LNCAP (cell line): ENCODE measurements around the gene ZCCHC12.
A peak's percentile ranks its signal among the peaks of the same experiment; 100 is the strongest.

Experiments
- TF ChIP-seq, protein P1 (sequence below): fragments of 450-650 bp; IDR thresholded peaks from 2 replicates; pipeline ENCODE4 v1.5.1; 2017; ENCODE audit warnings: mild to moderate bottlenecking

ZCCHC12 gene

GRCh38 chrX:118823263-118824172 is at the start of gene ZCCHC12:
TSS of gene ZCCHC12 (plus strand) at chrX:118823824. CDS start at chrX:118825245, 1,421 bp downstream.
- TF ChIP-seq, protein P1, sequence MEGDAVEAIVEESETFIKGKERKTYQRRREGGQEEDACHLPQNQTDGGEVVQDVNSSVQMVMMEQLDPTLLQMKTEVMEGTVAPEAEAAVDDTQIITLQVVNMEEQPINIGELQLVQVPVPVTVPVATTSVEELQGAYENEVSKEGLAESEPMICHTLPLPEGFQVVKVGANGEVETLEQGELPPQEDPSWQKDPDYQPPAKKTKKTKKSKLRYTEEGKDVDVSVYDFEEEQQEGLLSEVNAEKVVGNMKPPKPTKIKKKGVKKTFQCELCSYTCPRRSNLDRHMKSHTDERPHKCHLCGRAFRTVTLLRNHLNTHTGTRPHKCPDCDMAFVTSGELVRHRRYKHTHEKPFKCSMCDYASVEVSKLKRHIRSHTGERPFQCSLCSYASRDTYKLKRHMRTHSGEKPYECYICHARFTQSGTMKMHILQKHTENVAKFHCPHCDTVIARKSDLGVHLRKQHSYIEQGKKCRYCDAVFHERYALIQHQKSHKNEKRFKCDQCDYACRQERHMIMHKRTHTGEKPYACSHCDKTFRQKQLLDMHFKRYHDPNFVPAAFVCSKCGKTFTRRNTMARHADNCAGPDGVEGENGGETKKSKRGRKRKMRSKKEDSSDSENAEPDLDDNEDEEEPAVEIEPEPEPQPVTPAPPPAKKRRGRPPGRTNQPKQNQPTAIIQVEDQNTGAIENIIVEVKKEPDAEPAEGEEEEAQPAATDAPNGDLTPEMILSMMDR: no peak

DNA sequence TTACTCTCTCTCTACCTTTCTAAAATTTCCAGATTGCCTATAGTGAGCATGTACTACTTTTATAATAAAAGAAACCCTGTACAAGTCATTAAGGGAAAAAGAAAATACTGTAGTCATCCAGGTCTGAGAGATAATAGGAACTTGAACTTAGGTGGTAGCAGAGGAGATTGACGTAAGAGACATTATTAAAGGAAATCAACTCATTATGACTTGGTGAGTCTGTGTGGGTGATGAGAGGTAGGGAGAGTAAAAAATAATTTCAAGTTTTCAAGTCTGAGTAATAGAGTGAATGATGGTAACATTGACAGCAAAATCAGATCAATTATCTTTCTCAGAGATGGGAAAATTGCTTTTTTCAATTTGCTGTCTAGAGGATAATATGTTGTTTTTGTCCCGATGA is 44.0 kb upstream of the ZCCHC12 start:
- TF ChIP-seq, protein P1: no peak

GRCh38 chrX:118780509-118780908 is 43.1 kb upstream of the ZCCHC12 start:
- TF ChIP-seq, protein P1: no peak

- TF ChIP-seq, protein P1: no peak
Measured at GRCh38 chrX:118780911-118781310, 42.7 kb upstream of the ZCCHC12 start.

DNA sequence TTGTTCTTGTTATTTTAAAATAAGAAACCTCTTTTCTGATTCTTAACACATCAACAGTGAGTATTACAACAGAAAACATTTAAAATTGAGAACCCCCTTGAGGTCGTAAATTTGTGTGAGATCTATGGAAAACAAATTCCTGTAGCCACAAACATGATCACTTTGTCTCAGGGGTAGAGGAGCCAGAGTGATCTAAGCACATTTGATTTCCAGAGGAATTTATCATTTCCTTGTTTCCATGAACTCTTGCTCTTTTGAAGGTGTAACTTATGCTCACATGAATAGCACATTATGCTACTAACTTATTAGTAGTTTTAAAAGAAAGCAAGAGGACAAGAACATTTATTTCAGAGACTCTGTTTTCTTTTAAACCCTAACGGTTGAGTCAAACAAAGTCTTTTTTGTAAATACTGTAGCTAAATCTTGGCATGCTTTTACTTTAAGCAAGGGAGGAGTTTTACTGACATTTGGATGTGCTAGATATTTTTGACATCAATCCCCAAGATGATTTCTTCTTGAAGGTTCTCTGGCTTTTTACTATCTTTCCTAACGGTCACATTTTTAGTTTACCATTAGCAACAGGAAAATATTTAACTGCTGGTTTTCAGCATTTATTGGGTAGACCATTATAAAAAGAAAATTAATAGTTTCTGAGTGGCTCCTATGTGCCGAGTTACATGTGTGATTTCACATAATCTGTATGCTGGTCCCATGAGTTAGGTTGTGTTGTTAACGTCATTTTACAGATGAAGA is 27.9 kb upstream of the ZCCHC12 start:
- TF ChIP-seq, protein P1: no peak

DNA sequence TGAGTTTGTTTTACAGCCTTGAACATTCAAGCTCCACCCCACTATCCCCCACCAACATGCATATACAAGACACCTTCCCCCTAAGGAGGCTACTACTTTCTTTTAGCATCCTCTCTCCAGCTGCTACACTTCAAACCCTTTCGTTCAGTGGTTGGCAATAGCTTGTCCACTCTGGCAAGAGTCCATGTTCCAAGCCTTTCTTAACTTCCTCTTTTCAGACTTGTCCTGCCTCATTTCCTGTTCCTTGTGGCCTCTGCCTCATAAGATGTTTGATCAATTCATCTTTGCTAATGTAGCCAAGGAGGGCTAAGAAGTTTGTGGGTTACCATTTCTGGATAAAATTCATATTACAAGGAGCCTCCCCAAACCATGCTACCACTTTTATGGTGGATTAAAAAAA is 20.8 kb upstream of the ZCCHC12 start:
- TF ChIP-seq, protein P1: no peak

GRCh38 chrX:118807151-118808017 is 16.2 kb upstream of the ZCCHC12 start:
- TF ChIP-seq, protein P1: peak; percentile 55
